HG03432 (cell line): ENCODE measurements around the gene NOL4L.

Source experiments
- ATAC-seq: cut with Tn5 transposase; IDR thresholded peaks from one replicate; pipeline ENCODE4 v1.9.1; 2021; ENCODE audit warnings: mild to moderate bottlenecking, moderate library complexity; ENCODE audit not compliant: unreplicated experiment

NOL4L gene

GRCh38 chr20:32488066-32488838 lies 96.9 kb downstream of the NOL4L start:
- no peak for ATAC-seq

DNA sequence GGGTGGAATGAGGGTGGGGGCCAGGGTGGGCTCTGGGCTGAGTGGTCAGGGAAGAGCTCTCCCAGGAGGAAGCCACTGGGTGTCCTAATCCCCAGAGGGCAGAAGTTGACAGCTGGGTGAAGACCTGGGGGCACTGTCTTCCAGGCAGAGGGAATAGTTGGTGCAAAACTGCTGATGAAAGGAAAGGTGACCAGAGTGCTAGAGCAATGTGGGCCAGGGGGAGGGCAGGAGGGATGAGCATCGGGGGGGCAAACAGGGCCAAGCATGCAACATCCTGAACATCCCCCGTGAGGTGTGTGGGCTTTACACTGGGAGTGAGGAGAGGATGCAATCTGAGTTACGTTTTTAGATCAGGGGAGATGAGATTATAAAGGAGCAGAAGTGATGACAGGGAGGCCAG lies 97.8 kb downstream of the NOL4L start:
- ATAC-seq, result no peak

- ATAC-seq, result no peak
Observed at GRCh38 chr20:32485770-32486478, 99.2 kb downstream of the NOL4L start.

GRCh38 chr20:32484958-32485769 lies 100.0 kb downstream of the NOL4L start:
- ATAC-seq, result peak; percentile 77

- ATAC-seq, result no peak
Observed at GRCh38 chr20:32484225-32484957, 100.7 kb downstream of the NOL4L start.

DNA sequence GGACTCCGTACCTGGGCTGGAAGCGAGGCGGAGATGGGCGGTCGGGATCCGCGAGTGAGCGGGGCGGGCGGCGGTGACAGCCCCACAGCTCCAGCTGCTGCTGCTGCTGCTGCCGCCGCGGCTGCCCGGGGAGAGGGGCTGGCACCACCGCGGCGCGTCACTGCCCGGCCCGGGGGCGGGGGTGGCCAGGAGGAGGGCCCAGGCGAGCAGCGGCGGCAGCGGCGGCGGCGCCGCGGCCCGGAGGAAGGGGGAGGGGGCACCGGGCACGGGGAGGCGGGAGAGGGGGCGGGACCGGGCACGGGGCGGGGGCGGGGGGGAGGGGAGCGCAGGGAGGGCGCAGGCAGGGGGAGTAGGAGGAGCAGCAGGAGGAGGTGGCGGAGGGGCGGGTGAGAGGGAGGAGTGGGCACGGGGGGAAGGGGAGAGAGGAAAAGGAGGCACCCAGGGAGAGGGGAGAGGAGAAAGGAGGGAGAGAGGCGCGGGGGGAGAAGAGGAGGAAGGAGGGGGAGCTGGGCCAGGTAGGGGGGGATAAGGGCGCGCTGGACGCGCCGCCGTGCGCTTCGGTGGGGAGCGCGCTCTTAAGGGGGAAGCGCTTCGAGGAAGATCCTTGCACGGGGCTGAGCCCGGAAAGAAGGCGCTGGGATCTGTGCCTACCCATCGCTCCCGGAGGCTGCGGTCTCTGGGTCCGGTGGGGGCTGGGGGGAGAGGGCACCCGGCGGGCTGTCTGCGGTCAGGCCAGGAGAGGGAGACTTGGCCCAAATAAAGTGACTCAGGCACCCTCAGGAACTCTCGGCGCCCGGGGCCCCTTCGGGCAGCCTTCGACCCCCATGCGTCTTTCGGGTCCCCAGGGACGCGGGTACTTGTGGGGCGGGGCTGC lies 101.5 kb downstream of the NOL4L start:
- peak; percentile 30 for ATAC-seq

- ATAC-seq, result no peak
Observed at GRCh38 chr20:32482442-32483261, 102.5 kb downstream of the NOL4L start.

DNA sequence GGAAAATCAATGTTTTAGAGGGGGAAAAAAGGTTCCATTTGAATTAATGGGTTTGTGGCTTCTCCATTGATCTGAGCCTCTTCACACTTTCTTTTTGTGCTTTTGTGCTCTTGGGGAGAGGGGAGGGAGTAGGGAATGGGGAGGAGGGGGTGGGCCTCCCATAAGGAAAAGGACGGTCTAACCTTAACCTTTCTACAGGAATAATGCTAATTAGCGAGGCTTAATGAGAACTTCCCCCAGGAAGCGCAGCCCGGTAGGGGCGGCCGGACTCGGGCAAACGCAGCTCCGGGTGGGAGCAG lies 103.0 kb downstream of the NOL4L start:
- no peak for ATAC-seq

DNA sequence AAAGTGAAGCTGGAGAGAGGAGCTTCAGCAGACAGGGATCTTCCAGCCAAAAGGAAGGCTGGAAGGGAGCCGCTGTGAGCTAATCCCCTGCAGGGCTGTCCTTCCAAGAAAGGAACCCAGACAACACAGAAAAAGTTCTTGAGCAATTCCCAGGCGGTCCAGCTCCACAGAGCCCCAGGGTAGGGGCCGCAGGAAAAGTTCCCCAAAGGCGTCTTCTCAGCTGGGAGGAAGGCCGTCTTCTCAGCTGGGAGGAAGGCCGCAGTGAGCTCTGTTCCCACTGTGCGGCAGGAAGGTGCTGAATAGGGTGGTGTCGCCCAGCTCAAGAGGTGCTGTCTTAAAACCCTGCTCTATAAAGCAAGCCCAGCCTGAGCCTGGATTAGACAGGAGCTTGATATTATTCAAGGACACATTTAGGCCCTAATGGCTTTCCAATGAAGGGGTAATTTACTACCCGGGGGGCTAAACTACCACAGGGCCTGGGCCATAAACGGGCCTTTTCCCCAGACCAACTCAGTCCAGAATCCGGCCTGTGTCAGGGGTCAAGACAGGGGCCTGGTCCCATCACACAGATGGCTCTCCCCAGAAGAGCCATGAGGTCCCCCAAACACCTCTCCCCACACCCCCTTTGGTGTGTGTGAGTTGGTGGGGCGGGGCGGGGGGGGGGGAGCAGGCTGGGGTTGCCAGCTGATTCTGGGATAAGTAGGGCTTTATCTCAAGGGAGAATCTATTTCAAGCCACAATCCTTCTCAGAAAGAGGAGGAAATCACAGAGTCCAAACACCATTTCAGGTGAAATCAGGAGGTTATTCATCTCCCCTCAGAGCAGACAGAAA lies 103.6 kb downstream of the NOL4L start:
- no peak for ATAC-seq

- no peak for ATAC-seq
Observed at GRCh38 chr20:32480371-32481241, 104.5 kb downstream of the NOL4L start.

DNA sequence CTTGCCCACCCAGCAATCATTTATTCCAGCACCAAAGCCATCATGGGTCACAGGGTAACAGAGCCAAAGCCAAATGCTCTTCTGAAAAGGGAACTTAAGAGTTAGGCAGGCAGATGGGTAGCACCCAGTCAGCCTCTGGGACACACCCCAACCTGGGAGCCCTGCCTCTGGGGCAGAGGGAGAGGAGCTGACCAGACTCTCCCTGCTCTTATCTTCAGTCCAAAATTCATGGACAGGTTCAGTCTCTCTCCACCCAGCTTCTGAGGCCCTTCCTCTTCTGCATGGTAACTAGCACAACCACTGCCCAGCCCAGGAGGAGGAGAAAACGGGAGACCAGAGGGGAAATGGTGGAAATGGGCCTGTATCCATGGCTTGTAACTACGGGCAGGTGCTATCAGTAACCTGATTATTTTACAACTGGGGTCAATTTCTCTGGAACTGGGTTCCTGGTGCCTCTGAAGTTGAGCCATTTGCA lies 105.4 kb downstream of the NOL4L start:
- no peak for ATAC-seq

DNA sequence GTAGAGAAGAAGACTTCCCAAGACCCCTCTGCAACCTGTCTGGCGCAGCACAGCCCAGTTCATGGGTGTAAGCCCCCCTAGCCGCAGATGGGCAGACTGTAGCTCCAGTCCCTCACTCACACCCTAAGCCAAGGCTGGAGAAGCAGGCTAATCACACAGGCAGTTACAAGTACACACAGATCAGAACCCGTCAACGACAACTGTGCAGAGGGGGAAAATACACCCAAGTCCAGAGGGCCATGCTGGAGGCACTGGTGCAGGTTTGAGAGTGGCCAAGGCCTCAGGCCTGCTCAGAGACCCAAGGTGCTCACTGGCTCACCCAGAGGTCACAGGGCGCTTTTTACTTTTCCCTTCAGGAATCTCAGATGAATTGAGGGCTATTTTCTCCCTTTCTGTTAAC lies 106.1 kb downstream of the NOL4L start:
- ATAC-seq, result no peak

- ATAC-seq, result no peak
Observed at GRCh38 chr20:32478576-32478975, 106.6 kb downstream of the NOL4L start.

GRCh38 chr20:32477594-32478512 lies 107.3 kb downstream of the NOL4L start:
- no peak for ATAC-seq

GRCh38 chr20:32476684-32477593 lies 108.2 kb downstream of the NOL4L start:
- no peak for ATAC-seq
